ENCODE results near the gene TNFAIP8L3.

The TNFAIP8L3 gene

GRCh38 chr15:51024735-51025453 is 69.8 kb downstream of the TNFAIP8L3 start:
- Histone ChIP-seq H3K4me3 (ENCODE audit: severe bottlenecking) (no peak overlapping the region), H3K9me3 (ENCODE audit: severe bottlenecking) (no peaks in the 10 kb centered on the region), H3K27ac (ENCODE audit: poor library complexity, severe bottlenecking) (peak overlapping the region; percentile 87), H3K4me1 (ENCODE audit: insufficient read depth, poor library complexity, severe bottlenecking) (peaks cover 14% of the 10 kb centered on the region), H3K27me3 (ENCODE audit: insufficient read depth, poor library complexity, severe bottlenecking) (no peaks in the 10 kb centered on the region), H3K36me3 (ENCODE audit: low read depth) (no peaks in the 10 kb centered on the region)
- DNase-seq (ENCODE audit: low spot score), result peak; percentile 82
- peak; percentile 96 for ATAC-seq (ENCODE audit: low read depth)
- no peak for TF ChIP-seq CTCF (IDR thresholded peaks at IDR 0.05; ENCODE audit: poor library complexity, severe bottlenecking)

- H3K4me1 ChIP-seq (ENCODE audit: insufficient read depth, poor library complexity, severe bottlenecking), result peaks cover 14% of the 10 kb centered on the region
- H3K27ac ChIP-seq (ENCODE audit: poor library complexity, severe bottlenecking), result no peak overlapping the region
- no peak for ATAC-seq (ENCODE audit: low read depth)
- H3K36me3 ChIP-seq (ENCODE audit: low read depth), result no peaks in the 10 kb centered on the region
- no peaks in the 10 kb centered on the region for H3K27me3 ChIP-seq (ENCODE audit: insufficient read depth, poor library complexity, severe bottlenecking)
- H3K9me3 ChIP-seq (ENCODE audit: severe bottlenecking), result no peaks in the 10 kb centered on the region
- no peak for DNase-seq (ENCODE audit: low spot score)
- no peak for TF ChIP-seq CTCF (IDR thresholded peaks at IDR 0.05; ENCODE audit: poor library complexity, severe bottlenecking)
- no peak overlapping the region for H3K4me3 ChIP-seq (ENCODE audit: severe bottlenecking)
These were observed 71.2 kb downstream of the TNFAIP8L3 start for GRCh38 chr15:51023499-51023898.

DNA sequence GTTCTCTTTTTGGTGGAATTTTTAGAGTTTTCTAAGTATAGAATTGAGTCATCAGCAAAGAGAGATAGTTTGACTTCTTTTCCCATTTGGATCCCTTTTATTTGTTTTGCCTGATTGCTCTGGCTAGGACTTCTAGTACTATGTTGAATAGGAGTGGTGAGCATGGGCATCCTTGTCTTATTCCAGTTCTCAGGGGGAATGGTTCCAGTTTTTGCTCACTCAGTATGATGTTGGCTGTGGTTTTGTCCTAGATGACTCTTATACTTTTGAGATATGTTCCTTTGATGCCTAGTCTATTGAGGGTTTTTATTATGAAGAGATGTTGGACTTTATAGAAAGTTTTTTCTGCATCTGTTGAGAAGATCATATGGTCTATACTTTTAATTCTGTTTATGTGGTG is 72.5 kb downstream of the TNFAIP8L3 start:
- ATAC-seq (ENCODE audit: low read depth), result no peak
- H3K4me1 ChIP-seq (ENCODE audit: insufficient read depth, poor library complexity, severe bottlenecking), result peaks cover 14% of the 10 kb centered on the region
- no peaks in the 10 kb centered on the region for H3K36me3 ChIP-seq (ENCODE audit: low read depth)
- no peaks in the 10 kb centered on the region for H3K9me3 ChIP-seq (ENCODE audit: severe bottlenecking)
- DNase-seq (ENCODE audit: low spot score), result no peak
- H3K27me3 ChIP-seq (ENCODE audit: insufficient read depth, poor library complexity, severe bottlenecking), result no peaks in the 10 kb centered on the region
- H3K4me3 ChIP-seq (ENCODE audit: severe bottlenecking), result no peak overlapping the region
- TF ChIP-seq CTCF (IDR thresholded peaks at IDR 0.05; ENCODE audit: poor library complexity, severe bottlenecking), result no peak
- no peak overlapping the region for H3K27ac ChIP-seq (ENCODE audit: poor library complexity, severe bottlenecking)

- ATAC-seq (ENCODE audit: low read depth), result no peak
- TF ChIP-seq CTCF (IDR thresholded peaks at IDR 0.05; ENCODE audit: poor library complexity, severe bottlenecking), result no peak
- DNase-seq (ENCODE audit: low spot score), result no peak
These were observed 78.1 kb downstream of the TNFAIP8L3 start for GRCh38 chr15:51016615-51017014.

GRCh38 chr15:51011212-51011611 is 83.5 kb downstream of the TNFAIP8L3 start:
- no peak for TF ChIP-seq CTCF (IDR thresholded peaks at IDR 0.05; ENCODE audit: poor library complexity, severe bottlenecking)
- H3K27me3 ChIP-seq (ENCODE audit: insufficient read depth, poor library complexity, severe bottlenecking), result peaks cover 3% of the 10 kb centered on the region
- ATAC-seq (ENCODE audit: low read depth), result no peak

More at GRCh38 chr15:51016615-51017014, 78.1 kb downstream of the TNFAIP8L3 start:
- no peak overlapping the region for H3K4me3 ChIP-seq (ENCODE audit: severe bottlenecking)
- H3K36me3 ChIP-seq (ENCODE audit: low read depth), result 0 out of 2 replicates have a peak, but pooled peaks cover 2% of the 10 kb centered on the region
- H3K27ac ChIP-seq (ENCODE audit: poor library complexity, severe bottlenecking), result no peak overlapping the region
- H3K9me3 ChIP-seq (ENCODE audit: severe bottlenecking), result no peaks in the 10 kb centered on the region
- H3K4me1 ChIP-seq (ENCODE audit: insufficient read depth, poor library complexity, severe bottlenecking), result no peaks in the 10 kb centered on the region
- H3K27me3 ChIP-seq (ENCODE audit: insufficient read depth, poor library complexity, severe bottlenecking), result peaks cover under 1% of the 10 kb centered on the region

More at GRCh38 chr15:51011212-51011611, 83.5 kb downstream of the TNFAIP8L3 start:
- DNase-seq (ENCODE audit: low spot score), result no peak
- Histone ChIP-seq H3K9me3 (ENCODE audit: severe bottlenecking) (no peaks in the 10 kb centered on the region), H3K27ac (ENCODE audit: poor library complexity, severe bottlenecking) (no peak overlapping the region), H3K36me3 (ENCODE audit: low read depth) (peaks cover 8% of the 10 kb centered on the region; the same call in 1 of the 2 replicates), H3K4me3 (ENCODE audit: severe bottlenecking) (no peak overlapping the region), H3K4me1 (ENCODE audit: insufficient read depth, poor library complexity, severe bottlenecking) (no peaks in the 10 kb centered on the region)
